IMR-90 (cell line): Measurements from ENCODE around the gene NKX1-1.

Experiments
- BHLHE40 ChIP-seq: fragments of 150-350 bp; IDR thresholded peaks from 2 replicates; pipeline ENCODE4 v1.6.1; 2016; ENCODE audit warnings: mild to moderate bottlenecking, low read depth, low read length
- CEBPB ChIP-seq: IDR thresholded peaks from 2 replicates; pipeline ENCODE4 v1.6.1; 2012; ENCODE audit warnings: low read depth, low read length, improper control_type of control experiment
- CHD1 ChIP-seq: IDR thresholded peaks from 2 replicates; pipeline ENCODE4 v1.6.1; 2012; ENCODE audit warnings: low read depth, low read length, improper control_type of control experiment
- FOS ChIP-seq: fragments of 150-350 bp; IDR thresholded peaks from 2 replicates; pipeline ENCODE4 v1.6.1; 2016; ENCODE audit warnings: low read depth, low read length
- MAFK ChIP-seq: IDR thresholded peaks from 2 replicates; pipeline ENCODE4 v1.6.1; 2012; ENCODE audit warnings: low read depth, low read length, improper control_type of control experiment
- MAZ ChIP-seq: IDR thresholded peaks from 2 replicates; pipeline ENCODE4 v1.6.1; 2012; ENCODE audit warnings: low read depth, mild to moderate bottlenecking, low read length, improper control_type of control experiment, moderate library complexity, borderline replicate concordance
- NFE2L2 ChIP-seq: fragments of 150-350 bp; IDR thresholded peaks from 2 replicates; pipeline ENCODE4 v1.6.1; 2016; ENCODE audit warnings: low read depth, mild to moderate bottlenecking, low read length
- POLR2A ChIP-seq: IDR thresholded peaks from 2 replicates; pipeline ENCODE4 v1.6.1; 2012; ENCODE audit warnings: mild to moderate bottlenecking, low read depth, low read length
- RAD21 ChIP-seq: IDR thresholded peaks from 2 replicates; pipeline ENCODE4 v1.6.1; 2012; ENCODE audit warnings: low read length, improper control_type of control experiment
- RCOR1 ChIP-seq: IDR thresholded peaks from 2 replicates; pipeline ENCODE4 v1.6.1; 2012; ENCODE audit warnings: mild to moderate bottlenecking, low read length, improper control_type of control experiment; ENCODE audit not compliant: insufficient replicate concordance
- RFX5 ChIP-seq: IDR thresholded peaks from 2 replicates; pipeline ENCODE4 v1.8.0; 2012; ENCODE audit warnings: low read depth, mild to moderate bottlenecking, low read length, moderate library complexity
- SMC3 ChIP-seq: fragments of 150-350 bp; IDR thresholded peaks from 2 replicates; pipeline ENCODE4 v1.6.1; 2016; ENCODE audit warnings: low read depth, mild to moderate bottlenecking, antibody characterized with exemption, low read length, moderate library complexity
- USF2 ChIP-seq: fragments of 150-350 bp; IDR thresholded peaks from 2 replicates; pipeline ENCODE4 v1.6.1; 2017; ENCODE audit warnings: mild to moderate bottlenecking, antibody characterized with exemption, low read length, low read depth
- TF ChIP-seq, protein P1 (sequence below): conservative IDR thresholded peaks from 2 replicates; pipeline ENCODE4 v1.5.1; 2012; ENCODE audit warnings: mild to moderate bottlenecking, low read depth, low read length, improper control_type of control experiment

DNA sequence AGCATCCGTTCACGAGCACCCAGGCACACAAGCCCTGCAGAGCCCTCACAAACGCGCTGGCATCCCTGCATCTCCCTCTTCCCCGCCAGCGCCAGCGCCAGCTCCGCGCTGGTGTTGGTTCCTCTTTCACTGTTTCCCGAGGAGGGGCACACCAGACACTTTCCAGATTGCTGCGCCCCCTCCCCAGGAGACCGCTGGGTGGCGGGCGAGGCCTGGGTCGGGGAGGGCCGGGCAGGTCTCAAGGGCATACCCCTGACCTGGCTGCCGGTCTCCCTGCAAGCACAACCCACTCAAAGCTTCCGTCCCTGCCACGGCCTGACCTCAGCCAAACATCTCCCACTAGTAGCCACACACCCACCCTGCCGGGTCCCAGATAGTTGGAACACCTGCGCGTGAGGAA lies 2.2 kb upstream of the NKX1-1 start:
- no peak for TF ChIP-seq POLR2A
- TF ChIP-seq, protein P1, sequence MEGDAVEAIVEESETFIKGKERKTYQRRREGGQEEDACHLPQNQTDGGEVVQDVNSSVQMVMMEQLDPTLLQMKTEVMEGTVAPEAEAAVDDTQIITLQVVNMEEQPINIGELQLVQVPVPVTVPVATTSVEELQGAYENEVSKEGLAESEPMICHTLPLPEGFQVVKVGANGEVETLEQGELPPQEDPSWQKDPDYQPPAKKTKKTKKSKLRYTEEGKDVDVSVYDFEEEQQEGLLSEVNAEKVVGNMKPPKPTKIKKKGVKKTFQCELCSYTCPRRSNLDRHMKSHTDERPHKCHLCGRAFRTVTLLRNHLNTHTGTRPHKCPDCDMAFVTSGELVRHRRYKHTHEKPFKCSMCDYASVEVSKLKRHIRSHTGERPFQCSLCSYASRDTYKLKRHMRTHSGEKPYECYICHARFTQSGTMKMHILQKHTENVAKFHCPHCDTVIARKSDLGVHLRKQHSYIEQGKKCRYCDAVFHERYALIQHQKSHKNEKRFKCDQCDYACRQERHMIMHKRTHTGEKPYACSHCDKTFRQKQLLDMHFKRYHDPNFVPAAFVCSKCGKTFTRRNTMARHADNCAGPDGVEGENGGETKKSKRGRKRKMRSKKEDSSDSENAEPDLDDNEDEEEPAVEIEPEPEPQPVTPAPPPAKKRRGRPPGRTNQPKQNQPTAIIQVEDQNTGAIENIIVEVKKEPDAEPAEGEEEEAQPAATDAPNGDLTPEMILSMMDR = no peak
- TF ChIP-seq SMC3 = no peak
- no peak for TF ChIP-seq MAFK
- TF ChIP-seq FOS = no peak
- TF ChIP-seq MAZ = no peak
- no peak for TF ChIP-seq RFX5
- TF ChIP-seq CEBPB = no peak
- no peak for TF ChIP-seq USF2
- TF ChIP-seq RAD21 = no peak
- no peak for TF ChIP-seq RCOR1
- TF ChIP-seq NFE2L2 = no peak
- no peak for TF ChIP-seq BHLHE40
- TF ChIP-seq CHD1 = no peak
